Measurements from ENCODE around the gene CHD2.
"Not testable (repeated sequence)": the region's sequence is repeated elsewhere in the genome, so short reads cannot be mapped to it uniquely, and the experiment has no call there.

The CHD2 gene

DNA sequence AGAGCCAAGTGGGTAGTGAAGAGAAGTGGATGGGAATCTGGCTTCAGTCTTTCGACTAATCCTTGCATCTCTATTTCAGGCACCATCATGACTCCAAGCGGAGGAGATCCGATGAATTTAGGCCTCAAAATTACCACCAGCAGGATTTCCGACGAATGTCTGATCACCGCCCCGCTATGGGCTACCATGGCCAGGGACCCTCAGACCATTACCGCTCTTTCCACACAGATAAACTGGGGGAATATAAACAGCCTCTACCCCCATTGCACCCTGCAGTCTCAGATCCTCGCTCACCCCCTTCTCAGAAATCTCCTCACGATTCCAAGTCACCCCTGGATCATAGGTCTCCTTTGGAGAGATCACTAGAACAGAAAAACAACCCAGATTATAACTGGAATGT lies 124.2 kb downstream of the CHD2 start:
- no peak for DNase-seq

DNA sequence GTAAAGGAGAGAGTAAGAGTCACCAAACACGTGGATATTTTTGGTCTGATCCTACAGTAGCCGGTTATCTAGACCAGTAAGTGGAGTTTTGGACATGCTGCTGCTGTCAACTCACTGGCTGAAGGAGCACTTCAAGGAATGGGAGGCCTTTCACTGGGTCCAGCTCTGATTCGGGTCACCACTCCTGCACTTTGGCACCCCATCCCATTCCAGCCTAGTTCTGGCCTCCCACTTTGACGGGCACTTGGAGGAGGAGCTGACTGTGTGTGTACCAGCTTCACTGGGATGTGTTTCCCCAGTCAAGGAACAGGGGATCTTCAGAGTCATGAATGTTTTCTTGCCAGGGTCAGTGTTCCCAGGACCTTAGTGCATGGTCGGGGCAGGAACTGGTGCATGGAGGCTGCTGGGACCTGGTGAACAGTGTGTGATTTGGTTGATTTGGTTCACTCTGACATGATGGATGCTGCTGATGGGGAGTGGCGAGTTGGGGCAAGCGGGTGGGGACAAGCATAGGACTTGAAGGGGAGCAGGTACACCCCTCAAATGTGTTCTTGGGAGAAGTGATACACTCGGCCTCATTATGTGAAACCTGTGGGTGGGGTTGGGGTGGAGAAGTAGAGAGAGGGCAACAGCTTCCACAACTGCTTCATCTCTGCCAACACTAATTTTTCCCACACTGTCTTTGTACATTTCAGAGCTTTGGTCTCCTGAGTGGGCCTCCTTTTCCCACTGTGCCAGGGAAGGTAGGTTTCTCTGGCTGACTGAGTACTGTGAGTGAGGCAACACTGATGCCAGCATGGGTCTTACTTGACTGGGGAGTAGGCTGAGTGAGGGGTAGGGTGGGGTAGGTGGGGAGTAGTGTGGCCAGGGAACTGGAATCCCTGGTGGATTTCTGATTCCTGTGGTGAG lies 124.8 kb downstream of the CHD2 start:
- no peak for DNase-seq

DNA sequence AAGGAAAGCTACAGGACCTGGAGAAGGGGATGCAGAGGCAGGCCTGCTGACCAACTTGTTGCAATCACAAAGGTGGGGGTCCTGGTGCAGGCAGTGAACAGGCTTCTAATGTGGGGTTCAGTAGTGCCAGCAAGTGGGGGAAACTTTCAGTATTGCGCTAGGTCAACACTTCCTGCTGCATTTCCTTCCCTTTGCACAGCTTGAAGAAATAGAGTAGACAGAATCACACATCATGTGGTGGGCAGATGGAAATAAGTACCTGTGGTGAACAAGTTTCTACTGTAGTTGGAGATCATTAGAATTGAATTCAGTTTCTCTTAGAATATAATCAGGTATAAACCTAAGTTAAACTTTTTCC lies 125.5 kb downstream of the CHD2 start:
- DNase-seq = no peak

DNA sequence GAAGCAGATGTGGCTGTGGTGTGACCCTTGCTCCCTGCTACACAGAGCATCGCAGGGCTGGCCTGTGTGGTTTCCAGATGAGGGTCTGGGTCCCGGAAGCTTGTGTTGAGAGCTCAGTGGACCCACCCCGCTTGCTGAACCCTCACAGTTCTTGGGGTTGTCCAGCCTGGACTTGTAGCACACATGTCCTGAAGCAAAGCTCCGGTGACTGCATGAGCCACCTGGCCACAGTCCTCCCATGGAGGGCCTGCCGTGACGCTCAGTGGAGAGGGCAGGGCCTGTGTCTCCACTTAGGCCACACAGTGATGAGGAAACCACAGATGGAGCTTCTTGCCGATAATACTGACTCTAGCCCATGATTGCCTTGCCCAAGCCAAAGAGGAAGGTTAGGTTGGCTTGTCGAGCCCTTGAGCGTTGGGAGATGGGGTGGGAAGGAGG lies 126.3 kb downstream of the CHD2 start:
- DNase-seq = no peak

DNA sequence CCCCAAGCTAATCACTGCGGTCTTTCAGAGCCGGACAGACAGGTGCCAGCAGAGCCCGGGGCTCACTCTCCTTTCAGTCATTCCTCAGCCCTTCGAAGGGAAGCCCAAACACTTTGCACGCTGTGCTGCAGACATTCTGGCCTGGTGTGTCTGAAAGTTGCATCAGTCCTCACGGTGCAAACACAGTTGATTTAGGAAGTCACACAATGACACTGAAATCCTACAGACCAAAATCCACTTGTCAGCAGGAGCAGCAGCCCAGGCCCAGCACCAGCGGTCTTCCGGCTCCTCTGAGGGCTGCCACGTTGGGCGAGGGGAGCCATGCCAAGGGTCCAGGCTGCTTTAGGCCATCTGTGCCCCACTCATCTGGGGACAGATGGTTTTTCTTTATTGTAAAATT lies 127.3 kb downstream of the CHD2 start:
- DNase-seq = peak; percentile 18

DNA sequence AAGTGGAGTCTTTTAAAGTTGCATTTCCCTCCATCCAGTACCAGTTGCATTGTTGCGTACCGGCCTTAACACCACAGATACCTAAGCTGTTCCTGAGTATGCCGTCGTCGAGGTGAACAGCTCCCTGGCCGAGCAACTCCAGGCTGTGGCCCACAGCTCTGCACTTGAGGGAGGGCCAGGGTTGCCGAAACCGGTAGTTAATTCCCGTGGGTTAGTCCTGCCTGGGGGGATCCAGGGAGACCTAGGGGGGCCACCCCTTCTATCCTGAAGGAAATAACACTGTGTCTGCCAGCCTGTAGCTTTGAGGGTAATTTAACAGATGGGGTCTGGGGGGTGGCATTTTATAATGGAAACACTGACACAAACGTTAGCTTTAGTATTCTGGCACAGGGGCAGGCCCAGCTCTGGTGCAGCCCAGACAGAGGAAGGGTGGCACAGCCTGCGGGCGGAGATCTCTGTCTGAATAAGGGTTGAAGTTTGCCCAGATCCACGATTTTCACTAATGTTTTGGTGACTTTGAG lies 128.0 kb downstream of the CHD2 start:
- no peak for DNase-seq

DNA sequence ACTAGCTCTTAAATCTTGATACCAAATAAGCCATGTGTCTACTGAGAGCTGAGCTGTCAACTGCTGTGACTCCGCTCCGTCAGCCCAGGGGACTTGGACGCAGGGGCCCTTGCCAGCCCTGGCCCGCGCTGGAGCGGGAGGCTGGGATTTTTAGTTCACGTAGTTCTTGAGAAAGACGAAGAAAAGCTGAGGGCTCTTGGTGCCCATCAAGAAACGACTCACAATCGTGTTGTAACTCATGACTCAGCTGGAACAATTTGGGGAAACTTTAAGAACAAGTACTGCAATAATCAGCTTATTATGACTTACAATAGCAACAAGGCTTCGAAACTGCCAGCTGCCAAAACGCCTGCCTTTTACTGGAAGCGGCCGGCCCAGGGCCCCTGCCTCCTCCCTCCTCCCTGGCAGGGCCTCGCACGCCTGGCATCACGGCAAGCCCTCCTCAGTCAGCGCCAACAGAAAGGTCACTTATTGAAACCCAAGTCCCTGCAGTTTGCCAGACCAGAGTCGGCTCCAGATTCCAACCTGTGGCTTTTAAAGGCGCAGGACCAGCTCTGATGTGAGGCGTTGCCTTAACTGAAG lies 128.6 kb downstream of the CHD2 start:
- peak; percentile 66 for DNase-seq

DNA sequence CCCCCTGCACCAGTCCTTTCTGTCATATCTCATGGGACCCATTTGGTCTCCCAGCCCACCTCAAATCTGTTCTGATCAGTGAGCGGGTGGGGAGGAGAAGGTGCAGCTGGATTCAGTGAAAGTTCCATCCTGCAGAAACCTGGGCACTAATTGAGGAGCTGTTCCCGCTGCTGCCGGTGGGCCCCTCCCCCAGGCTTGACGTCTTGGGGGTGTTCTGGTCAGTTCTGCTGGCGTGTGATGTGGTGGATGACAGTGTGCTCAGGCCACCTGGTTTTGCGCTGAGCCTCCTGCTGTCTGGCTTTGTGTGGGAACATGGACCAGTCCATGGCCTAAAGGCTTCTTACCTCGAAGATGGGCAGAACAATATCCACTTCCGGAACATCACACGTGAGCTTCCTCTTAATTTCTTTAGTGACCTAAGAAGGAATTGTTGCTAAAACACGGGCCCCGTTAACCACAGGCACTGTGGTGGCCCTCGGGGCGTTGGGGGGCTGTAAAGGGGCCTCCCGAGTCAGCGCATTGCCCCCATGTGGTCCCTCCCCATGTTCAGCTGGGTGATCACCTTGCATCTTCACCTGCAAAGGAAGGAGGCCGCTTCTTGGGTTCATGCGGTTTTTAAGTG lies 129.2 kb downstream of the CHD2 start:
- DNase-seq = no peak

DNA sequence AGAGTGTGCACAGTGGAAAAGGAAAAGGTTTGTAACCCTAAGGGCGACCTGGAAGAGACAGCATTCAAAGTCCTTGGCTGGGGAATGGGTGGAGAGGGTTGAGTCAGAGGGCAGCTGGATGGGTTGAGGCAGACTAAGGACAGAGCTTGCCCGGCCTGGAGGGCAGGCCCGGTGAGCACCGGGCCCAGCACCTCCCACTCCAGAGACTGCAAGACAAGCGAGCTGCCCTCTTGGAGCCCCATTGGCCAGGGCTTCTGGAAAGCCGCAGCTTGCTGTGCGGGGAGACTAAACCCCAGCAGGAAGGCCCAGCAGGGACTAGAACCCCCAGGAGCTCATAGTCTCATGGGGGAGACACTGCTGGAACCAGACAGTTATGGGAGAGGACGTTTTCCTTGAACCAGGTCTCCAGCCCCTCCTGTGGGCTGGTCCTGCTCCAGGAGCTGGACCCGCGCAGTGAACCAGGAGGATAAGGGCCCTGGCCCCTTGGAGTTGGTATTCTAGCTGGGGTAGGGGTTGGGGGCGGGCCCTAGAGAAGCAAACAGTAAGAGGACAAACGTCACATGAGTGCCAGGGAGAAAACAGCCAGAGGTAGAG lies 129.8 kb downstream of the CHD2 start:
- DNase-seq = no peak

DNA sequence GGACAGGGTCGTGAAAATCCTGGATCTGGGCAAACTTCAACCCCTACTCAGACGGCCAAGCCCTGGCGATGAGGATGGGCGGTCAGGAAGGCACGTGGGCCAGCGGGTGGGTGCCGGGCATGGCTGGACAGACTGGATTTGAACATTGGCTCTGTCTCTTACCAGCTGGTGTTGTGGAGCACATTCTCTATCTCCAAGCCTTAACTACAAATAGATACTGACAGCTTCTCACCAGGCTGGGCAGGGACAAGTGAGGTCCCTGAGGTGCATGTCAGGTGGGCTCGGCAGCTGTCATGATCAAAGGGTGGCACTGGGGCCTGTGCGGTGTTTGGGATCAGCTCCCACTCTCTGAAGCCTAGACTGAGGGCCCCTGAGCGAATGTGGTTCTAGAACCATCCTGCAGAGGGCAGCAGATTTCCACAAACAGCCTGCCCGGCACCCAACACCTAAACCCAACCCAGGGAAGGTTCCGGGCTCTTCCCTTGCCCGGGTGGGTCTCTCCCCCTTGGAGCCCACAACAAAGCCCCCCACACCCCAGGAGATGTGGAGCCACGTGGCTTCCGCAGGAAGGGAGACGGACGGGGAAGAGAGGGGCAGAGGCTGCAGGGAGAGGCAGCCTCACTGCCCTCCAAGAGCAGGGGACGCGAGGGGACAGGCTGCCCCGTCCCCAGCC lies 130.4 kb downstream of the CHD2 start:
- DNase-seq = peak; percentile 51

DNA sequence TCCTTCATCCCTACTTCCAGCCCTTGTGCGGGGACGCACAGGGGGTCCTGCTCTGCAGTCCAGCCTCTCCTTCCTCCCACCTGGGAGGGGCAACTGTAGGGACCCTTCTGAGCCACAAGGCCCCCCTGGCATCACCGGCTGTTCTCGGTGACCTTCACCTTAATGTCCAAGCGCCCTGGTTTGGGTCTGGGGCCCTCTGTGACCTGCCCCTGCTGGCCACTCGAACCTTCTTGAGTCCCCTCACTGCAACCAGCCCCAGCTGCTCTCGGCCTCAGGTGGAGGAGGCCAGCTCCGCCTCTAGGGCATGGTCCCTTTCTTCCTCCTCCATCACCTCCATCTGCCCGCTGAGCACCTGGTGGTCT lies 131.0 kb downstream of the CHD2 start:
- no peak for DNase-seq

DNA sequence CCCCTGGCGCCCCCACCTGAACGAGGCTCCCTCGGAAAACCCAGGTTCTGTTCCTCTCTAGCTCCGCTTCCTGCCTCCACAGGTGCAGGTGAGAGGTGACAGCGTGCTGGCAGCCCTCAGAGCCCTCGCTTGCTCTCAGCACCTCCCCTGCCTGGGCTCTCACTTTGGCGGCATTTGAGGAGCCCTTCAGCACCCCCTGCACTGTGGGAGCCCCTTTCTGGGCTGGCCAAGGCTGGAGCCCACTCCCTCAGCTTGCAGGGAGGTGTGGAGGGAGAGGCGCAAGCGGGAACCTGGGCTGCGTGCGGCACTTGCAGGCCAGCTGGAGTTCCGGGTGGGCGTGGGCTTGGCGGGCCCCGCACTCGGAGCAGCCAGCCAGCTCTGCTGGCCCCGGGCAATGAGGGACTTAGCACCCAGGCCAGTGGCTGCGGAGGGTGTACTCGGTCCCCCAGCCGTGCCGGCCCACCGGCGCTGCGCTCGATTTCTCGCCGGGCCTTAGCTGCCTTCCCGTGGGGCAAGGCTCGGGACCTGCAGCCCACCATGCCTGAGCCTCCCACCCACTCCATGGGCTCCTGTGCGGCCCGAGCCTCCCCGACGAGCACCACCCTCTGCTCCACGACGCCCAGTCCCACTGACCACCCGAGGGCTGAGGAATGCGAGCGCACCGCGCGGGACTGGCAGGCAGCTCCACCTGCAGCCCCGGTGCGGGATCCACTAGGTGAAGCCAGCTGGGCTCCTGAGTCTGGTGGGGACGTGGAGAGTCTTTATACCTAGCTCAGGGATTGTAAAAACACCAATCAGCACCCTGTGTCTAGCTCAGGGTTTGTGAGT lies 131.6 kb downstream of the CHD2 start:
- DNase-seq = not testable (repeated sequence)

DNA sequence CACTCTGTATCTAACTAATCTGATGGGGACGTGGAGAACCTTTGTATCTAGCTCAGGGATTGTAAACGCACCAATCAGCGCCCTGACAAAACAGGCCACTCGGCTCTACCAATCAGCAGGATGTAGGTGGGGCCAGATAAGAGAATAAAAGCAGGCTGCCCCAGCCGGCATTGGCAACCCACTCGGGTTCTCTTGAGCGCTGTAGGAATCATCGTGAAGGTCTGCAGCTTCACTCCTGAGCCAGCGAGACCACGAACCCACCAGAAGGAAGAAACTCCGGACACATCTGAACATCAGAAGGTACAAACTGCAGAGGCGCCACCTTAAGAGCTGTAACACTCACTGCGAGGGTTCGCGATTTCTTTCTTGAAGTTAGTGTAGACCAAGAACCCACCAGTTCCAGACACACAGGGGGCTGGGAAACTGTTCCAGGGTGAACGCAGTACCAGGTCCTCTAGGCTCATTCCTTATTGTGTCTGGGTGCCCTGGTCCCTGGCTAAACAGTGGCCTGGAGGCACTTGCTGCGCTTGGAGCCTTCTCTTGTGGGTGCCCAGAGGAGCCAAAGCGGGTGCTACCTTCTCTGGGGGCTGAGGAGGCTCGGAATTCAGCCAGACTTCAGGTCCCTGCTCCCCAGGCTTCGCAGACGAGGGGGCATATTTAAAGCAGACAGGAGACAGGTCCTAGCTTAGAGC lies 132.5 kb downstream of the CHD2 start:
- not testable (repeated sequence) for DNase-seq

DNA sequence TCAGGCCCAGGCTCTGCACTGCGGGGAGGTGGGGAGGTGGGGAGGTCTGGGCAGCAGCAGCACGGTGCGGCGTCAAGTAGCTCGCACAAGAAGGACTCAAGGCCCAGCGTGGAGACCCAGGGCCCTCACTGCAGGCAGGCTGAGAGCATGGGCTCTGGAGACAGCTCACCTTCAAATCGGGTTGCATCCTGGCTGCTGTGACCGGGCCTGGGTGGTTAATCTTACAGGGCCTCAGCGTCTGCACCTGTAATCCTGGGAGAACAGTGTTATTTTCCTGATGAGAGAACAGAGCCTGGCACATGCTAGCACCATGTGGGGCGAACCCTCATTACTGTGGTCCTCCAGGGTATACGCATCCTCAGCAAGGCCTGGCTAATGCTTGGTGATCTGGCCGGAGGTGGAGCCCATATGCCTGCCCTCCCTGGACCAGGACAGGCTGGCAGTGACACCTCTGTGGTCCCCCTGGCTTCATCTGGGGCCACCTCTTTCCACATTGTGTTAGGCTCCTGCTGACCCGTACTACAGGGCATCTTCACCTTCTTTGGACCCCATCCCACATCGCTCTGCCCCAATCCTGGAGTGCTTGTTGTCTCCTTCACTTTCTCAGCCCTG lies 133.4 kb downstream of the CHD2 start:
- DNase-seq = no peak

DNA sequence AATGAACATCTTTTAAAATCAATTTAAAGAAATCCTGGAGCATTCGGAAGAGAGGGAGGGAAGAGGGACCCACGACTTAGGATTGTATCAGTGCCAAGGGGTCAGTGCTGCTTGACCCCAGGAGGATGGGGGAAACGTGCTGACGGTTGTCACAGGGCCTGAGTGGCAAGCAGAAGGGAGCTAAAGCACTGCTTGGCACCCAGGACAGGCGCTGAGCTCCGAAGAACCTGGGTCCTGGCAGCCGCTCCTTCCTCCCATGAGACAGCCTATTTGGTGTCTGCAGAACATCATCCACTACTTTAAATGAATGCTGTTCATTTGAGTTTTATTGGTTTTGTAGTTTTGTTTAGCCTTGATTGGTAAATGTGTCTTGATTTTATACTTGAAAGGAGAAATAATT lies 134.4 kb downstream of the CHD2 start:
- no peak for DNase-seq

DNA sequence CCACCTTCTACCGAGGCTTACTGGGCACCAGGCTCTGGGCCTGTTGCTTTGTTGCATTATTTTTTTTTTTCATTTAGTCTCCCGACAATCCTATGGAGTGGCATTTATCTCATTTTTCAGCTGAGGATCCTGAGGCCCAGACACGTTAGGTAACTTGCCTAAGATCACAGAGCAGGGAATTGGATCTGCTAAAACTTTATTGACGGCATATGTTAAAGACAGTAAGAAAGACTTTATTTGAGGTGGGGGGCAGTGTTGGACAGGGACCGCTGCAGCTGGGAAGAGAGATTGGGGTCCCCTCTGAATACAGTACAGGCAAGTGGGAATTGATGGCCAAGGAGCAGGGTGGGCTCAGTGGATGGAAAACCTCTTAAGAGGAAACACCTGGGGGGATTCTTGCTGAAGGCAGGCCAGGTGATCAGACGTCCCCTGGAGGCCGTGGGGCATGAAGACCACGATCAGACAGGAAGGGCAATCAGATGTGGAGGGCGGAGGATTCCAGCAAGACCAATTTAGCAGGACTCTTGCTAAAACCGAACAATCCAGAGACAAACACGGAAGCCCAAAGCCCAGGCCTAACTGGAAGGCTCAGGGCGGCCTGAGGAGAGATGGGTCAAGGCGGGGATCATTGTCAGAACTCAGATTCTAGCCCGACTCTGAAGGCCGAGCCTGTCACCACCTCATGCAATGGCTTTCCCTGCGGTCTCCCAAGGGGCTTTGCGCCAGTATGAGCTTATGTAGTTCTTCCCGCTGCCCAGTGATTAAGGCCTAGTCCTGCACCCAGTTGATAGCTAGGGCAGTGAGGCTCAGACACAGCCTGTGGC lies 135.2 kb downstream of the CHD2 start:
- DNase-seq = no peak

DNA sequence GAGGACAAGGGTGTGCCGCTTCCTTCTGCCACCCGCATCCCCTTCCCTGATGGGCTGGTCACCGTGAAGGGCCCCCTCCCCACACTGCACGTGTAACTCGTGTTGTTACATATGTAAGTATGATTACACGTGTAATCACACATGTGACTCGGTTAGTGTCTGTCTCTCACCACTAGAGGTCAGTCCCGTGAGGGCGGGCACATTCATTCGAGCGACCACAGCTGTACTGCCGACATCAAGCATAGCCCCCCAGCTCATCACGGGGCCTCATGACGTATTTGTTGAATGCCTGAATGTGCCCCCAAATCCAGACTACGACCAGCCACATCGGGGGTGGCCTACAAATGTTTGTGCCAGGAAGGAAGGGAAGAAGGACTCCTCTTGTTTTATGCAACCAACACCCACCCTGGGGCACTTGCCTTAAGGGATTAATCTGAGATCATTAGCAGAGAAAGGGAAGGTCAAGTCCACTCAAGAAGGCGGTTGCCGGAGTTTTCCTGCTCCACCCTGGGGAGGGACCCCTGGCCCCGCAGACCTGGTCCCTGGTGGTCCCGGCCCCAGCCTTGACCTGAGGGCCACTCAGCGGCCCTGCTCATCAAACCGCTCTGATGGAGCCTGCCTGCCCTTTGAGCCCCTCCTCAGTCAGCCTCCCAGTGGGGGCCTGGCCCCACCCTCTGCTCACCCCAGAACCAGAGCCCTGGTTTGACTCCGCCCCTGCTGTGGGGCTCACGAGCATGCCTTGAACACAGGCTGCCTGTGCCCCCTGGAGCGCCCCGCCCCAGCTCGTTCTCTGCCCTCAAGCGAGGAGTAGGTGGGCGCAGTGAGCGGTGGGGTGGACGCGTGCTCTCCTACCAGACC lies 136.1 kb downstream of the CHD2 start:
- DNase-seq = peak; percentile 42

DNA sequence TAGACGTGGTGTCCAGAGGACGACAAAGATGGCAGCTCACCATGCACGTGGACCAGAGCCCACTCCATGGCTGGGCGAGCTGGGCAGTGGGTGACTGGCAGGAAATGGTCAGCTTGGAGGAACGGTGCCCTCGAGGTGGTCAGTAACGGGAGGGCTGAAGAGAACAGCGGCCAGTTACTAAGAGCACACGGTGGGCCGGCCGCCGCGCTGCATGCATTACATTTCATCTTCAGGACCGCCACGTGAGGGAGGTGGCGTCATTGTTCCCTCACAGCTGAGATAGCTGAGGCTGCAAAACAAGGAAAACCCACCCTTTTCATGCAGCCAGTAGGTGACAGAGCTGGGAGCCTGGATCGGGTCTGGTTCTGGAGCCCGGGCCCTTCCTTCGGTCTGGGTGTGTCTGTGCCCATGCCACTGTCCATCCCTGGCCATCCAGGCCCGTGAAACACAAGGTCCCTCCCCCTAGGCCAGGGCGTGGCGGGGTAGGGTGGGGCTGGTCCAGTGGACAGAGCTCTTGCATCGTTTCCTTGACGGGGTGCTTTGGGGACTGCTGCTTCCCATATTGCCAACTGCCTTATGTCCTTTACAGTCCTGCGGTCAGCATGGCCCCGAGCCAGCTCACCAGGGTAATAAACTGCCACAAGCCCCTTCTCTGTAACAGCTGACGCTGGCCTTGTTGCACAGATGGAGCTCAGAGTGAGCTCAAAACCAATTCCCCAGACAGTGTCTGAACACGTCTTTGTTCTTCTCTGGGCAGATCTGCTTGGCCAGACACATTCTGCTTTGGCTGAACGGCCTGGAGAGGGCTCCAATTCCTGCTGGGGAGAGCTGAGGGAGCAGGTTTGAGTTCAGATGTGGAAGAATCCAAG lies 137.1 kb downstream of the CHD2 start:
- DNase-seq = peak; percentile 38

Measured in CD4-positive, alpha-beta T cell treated with Interferon gamma for 1 hour (primary cell).